Heart left ventricle (tissue), 13 donors: ENCODE measurements around the gene UNC119B.

Experiments used
- POLR2A ChIP-seq, 2 donors: fragments of 450-650 bp; IDR thresholded peaks; one replicate each; pipeline ENCODE4 v1.6.1; 2017; ENCODE audit warnings: antibody characterized with exemption in 2 of 2, mild to moderate bottlenecking in 2 of 2, moderate library complexity in 2 of 2
- TF ChIP-seq, protein P1 (sequence below), 12 donors: fragments of 200-600 bp; sonication (generic) in 4 of 12; IDR thresholded peaks; one replicate each; pipeline versions ENCODE4 v1.5.0 to v1.8.0; 2018 to 2022; ENCODE audit warnings: antibody characterized with exemption in 12 of 12, mild to moderate bottlenecking in 5 of 12
- donor health status: ischemic (EF 13 %, LVEDD 7.1; RV severe dilation, severe dysfunction).
- donor health status: DM: no; HTN: yes; CAD: no.
- donor health status: DM: no; HTN: no; CAD: no.
- donor health status: ischemic (EF 25% LVEDD 6.9; RV normal size, moderate dysfunction).
- donor health status: ischemic (EF 25% LVEDD 5.7; RV mildly dilated, moderate dysfunction).
- donor health status: ischemic (EF 35%, LVEDD 5.7; RV mildly dilated, moderate dysfunction).
- donor health status: nonischemic (EF 11% LVEDD 7.7; RV severe dilation, severe dysfunction).
- donor health status: DM: yes; HTN: yes; CAD: no.
- donor health status: PGD.
- donor health status: ischemic (EF 29% LVEDD 5.4; RV normal size, mild dysfunction).
- donor health status: nonischemic (EF 23%, LVEDD 6.1; RV moderate dilation, normal function).

DNA sequence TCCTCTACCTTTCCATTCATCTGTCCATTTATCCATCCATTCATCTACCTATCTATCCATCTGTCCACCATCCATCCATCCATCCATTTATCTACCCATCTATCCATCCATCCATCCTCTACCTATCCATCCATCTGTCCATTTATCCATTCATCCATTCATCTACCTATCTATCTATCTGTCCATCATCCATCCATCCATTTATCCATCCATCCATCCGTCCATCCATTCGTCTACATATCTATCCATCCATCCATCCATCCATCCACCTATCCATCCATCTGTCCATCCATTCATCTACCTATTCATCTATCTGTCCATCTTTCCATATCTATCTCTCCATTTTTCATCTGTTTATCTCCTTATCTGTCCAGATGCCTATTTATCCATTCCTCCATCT, 48.8 kb upstream of the UNC119B start:
- TF ChIP-seq, protein P1, sequence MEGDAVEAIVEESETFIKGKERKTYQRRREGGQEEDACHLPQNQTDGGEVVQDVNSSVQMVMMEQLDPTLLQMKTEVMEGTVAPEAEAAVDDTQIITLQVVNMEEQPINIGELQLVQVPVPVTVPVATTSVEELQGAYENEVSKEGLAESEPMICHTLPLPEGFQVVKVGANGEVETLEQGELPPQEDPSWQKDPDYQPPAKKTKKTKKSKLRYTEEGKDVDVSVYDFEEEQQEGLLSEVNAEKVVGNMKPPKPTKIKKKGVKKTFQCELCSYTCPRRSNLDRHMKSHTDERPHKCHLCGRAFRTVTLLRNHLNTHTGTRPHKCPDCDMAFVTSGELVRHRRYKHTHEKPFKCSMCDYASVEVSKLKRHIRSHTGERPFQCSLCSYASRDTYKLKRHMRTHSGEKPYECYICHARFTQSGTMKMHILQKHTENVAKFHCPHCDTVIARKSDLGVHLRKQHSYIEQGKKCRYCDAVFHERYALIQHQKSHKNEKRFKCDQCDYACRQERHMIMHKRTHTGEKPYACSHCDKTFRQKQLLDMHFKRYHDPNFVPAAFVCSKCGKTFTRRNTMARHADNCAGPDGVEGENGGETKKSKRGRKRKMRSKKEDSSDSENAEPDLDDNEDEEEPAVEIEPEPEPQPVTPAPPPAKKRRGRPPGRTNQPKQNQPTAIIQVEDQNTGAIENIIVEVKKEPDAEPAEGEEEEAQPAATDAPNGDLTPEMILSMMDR (IDR thresholded peaks at IDR 0.05), result no peak
- TF ChIP-seq POLR2A (IDR thresholded peaks at IDR 0.05), result no peak
